GM18868 (cell line): ENCODE data around the gene MAGI1.
"Not testable (repeated sequence)": the region's sequence is repeated elsewhere in the genome, so short reads cannot be mapped to it uniquely, and the experiment has no call there.

Experiments
- ATAC-seq: cut with Tn5 transposase; IDR thresholded peaks from one replicate; pipeline ENCODE4 v1.9.1; 2021; ENCODE audit warnings: mild to moderate bottlenecking, moderate library complexity; ENCODE audit not compliant: unreplicated experiment

Gene MAGI1

DNA sequence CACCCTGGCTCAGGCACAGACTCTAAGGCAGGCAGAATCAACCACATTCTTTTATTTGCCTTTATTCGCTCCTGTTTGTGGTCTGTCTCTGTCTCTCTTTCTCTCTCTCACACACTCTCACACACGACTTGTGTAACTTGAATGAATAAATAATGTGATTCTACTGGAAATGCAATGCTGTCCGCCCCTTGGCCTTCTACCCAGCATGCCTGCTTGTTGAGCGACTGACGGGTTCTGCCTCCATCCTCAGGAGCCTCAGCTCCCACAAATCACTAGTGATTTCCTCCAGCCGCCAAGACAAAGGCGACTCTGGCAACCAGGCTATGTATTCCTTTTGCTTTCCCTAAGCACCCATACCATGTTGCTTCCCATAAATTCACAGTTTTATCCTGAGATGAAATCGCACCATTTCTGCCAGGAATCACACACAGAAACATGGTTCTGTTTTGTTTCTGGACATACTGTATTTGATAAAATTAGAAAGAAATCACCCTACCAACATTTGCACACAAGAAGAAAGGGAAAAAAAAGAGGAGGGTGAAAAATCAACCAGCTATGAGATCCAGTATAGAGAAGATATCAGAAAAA lies 460.8 kb downstream of the MAGI1 start:
- ATAC-seq: no peak

DNA sequence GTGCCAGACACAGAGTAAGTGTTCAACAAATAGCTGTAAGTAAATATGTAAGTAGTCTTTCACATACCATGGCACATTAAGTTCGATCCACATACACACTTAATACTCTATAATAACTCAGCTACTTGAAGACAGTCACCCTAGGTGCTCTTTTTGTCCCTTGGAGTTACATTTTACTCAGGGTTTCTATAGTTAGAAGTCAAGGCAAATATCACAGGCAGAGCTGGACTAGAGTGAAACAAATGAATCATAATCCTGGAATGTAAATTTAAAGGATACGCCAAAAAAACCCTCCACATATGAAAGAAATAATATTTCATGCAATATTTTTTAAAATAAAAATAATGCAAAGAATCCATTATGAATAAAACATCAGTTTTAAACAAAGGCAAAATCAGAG lies 461.8 kb downstream of the MAGI1 start:
- no peak for ATAC-seq

GRCh38 chr3:65576228-65576627 lies 462.5 kb downstream of the MAGI1 start:
- ATAC-seq: no peak

DNA sequence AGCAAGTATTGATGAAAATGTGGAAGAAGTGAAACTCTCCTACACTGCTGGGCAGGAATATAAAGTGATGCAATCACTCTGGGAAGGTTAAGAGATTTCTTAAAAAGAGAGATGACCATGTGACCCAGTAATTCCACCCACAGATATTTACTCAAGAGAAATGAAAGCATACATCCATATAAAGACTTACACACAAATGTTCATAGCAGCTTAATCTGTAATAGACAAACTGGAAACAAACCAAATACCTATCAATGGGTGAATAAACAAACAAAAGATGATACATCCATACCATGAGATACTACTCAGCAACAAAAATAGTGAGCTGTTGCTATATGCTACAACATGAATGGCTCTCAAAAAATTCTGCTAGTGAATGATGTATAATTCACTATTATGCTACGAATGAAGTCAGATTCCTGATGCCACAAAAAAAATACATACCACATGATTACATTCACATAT lies 463.3 kb downstream of the MAGI1 start:
- no peak for ATAC-seq

GRCh38 chr3:65573548-65574116 lies 465.1 kb downstream of the MAGI1 start:
- ATAC-seq: no peak

GRCh38 chr3:65572175-65572777 lies 466.4 kb downstream of the MAGI1 start:
- no peak for ATAC-seq

- no peak for ATAC-seq
Measured at GRCh38 chr3:65569845-65570405, 468.8 kb downstream of the MAGI1 start.

DNA sequence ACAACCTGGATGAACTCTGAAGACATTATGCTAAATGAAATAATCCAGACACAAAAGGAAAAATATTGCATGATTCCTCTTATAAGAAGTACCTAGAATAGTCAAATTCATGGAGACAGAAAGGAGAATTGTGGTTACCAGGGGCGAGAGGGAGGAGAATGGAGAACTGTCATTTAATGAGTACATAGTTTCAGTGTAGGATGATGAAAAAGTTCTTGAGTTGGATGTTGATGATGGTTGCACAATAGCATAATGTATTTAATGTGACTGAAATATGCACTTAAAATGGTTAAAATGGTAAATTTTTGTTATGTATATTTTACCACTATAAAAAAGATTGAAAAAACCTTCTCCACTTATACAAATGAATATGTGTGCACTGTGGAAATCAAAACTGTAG lies 469.6 kb downstream of the MAGI1 start:
- ATAC-seq: no peak

DNA sequence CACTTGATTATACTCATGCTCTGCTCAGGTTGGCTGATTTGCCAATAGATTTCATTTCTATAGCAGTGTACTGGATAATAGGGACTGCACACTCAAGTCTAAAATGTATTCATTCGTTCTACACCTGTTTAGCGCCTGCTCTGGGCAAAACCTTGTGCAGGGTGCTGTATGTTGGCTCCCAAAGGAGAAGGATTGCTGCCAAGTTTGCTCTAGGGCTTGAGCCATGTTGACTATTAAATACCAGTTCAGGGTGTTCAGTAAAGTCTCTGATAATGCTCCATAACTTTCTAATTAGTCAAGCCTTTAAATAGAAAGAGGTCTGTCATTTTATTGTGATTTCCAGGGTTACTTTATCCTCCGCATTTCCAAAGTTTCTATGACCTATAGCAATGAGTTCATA lies 470.2 kb downstream of the MAGI1 start:
- no peak for ATAC-seq

DNA sequence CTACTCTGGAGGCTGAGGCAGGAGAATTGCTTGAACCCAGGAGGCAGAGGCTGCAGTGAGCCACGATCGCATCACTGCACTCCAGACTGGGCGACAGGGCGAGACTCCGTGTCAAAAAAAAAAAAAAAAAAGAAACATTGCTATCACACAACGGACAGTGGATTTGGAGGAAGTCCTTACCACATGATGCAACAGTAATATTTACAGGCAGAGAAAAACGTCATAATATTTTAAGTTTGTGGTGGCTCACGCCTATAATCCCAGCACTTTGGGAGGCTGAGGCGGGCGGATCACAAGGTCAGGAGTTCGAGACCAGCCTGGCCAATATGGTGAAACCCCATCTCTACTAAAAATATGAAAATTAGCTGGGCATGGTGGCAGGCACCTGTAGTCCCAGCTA lies 473.0 kb downstream of the MAGI1 start:
- ATAC-seq: not testable (repeated sequence)

DNA sequence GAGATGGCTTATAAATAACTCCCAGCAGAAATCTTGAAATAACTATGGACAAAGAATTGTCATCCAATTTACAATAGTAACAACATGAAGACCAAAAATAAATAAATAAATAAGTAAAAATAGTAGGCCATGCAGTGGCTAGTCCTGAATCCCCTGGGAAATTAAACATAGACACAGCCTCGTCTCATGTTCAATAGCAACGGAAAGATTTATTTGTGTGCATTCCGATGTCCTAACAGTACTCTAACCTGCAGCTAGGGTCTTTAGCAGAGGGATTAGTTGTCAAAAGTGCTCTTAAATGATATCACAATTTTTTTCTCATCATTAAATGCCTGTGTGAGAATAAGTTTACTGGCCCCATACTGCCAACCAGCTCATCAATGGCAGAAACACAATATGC lies 474.2 kb downstream of the MAGI1 start:
- no peak for ATAC-seq

- no peak for ATAC-seq
Measured at GRCh38 chr3:65563861-65564260, 474.9 kb downstream of the MAGI1 start.

DNA sequence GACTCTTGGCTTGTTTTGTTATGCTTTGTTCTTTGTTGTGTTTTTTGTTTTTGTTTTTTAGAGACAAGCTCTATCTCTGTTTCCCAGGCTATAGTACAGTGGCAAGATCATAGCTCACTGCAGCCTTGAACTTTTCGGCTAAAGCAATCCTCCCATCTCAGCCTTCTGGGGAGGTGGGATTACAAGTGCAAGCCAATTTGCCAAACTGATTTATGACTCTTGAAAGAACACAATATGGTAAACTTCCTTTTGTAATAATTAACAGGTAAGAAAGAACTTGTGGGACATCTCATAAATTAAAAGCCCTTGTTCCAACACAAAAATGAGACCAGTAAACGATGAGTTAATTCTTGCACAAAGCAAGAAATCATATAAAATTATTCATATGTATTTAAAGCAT lies 476.3 kb downstream of the MAGI1 start:
- no peak for ATAC-seq

DNA sequence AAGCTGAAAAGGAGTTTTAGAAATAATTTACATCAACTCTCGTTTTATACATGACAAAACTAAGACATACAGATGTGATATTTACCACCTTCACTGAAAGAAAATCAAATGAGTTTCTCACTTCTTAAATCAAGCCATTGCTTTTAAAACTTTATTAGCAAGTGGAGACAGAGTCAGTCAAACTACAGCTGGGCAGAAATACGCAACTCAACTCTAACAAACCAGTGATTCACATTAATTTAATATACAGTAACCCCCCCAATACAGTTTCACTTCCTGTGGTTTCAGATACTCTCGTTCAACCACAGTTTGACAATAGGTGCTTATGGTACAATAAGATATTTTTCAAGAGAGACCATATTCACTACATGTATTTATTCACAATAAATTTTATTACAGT lies 477.1 kb downstream of the MAGI1 start:
- ATAC-seq: no peak

- no peak for ATAC-seq
Measured at GRCh38 chr3:65560901-65561300, 477.8 kb downstream of the MAGI1 start.

DNA sequence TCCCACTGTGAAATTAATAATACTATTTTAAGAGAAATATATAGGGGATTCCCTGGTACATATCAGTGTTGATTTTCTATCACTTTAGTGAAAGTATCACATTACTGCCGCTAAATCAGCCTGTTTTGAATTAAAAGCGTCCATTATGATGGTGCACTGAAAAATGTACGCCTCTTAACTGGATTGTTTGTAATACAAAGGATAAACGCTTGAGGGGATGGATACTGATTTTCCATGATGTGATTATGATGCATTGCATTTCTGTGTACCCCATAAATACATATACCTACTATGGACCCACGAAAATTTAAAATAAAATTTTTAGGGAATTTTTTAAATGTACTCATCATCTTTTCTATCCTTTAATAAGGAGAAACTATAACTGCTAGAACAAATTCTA lies 478.6 kb downstream of the MAGI1 start:
- ATAC-seq: no peak

DNA sequence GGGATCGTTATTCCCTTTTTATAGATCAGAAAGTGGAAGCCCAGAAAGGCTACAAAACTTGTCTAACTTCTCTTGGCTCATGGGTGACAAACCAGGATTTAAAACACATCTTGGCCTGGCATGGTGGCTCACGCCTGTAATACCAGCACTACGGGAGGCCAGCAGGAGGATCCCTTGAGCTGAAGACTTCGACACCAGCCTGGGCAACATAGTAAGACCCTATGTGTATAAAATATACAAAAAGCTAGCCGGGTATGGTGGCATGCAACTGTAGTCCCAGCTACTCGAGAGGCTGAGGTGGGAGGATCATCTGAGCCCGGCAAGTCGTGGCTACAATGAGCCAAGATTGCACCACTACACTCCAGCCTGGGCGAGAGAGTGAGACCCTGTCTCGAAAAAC lies 479.1 kb downstream of the MAGI1 start:
- no peak for ATAC-seq

DNA sequence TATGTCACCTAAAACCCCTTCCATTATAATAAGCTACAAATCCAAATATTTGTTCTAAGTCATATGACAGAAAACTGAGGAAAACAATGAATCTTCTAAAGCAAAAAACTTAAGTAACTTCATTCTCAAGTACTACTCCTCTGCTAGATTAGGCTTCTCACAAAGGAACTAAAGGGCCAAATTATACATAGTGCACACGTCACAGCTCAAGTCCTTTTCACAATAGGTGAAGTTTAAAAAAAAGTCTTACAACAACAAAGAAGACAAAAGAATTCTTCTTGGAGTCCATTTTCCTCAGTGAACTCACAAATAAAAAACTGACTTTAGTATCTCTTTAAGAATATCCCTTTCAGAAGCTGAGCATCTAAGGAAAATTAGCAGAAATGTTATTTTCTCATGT lies 479.9 kb downstream of the MAGI1 start:
- no peak for ATAC-seq

GRCh38 chr3:65557899-65558564 lies 480.7 kb downstream of the MAGI1 start:
- ATAC-seq: no peak

DNA sequence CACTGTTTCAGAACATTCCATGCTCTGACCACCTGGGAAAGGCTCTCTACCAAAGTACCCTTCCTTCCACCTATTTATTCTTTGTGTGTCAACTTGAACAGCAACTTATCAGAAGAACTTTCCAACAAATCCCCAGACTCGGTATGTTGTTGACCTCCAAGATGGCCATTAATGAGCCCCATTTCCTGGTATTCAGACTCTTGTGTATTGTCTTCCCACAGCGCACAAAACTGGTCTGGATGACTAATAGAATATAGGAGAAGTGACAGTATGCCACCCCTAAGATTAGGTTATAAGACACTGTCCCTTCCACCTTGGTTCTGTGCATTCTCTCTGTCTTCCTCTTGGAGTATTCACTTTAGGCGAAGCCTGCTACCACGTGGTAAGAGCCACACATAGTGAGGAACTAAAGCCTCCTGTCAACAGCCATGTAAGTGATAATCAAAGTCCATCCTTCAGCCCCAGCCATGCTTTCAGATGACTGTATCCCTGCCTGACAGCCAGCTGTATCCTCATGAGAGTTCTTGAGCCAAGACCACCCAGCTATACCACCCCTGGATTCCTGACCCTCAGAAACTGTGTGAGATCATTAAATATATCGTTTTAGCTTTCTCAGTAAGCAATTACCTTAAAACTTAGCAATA lies 481.7 kb downstream of the MAGI1 start:
- ATAC-seq: no peak

DNA sequence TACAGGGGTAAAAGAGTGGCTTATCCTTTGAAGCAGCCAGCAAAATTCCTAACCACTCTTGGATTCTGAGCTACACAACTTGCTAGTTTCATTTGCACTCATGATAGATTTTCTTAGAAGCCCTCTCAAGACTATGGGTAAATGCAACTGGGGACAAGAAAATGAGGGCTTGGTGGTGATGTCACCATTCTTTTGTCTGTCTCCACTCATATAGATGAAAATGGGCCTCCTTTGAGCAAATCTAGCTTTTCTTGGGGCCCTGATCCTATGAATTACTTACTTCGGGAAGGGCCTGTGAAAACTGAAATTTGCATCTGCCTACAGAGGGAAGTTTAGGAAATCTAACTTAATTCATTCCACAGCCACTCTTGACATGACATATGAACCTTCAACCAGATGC lies 486.3 kb downstream of the MAGI1 start:
- ATAC-seq: no peak
